Fibroblast of peridontal ligament (primary cell): Measurements from ENCODE around the gene PARL.

Experiments used
- DNase-seq: peaks from one replicate; pipeline ENCODE4 v3.0.0-alpha.2; 2010; ENCODE audit errors: extremely low read depth

PARL gene

GRCh38 chr3:183818041-183818620 lies 66.5 kb downstream of the PARL start:
- DNase-seq = no peak

GRCh38 chr3:183817639-183818038 lies 67.0 kb downstream of the PARL start:
- no peak for DNase-seq

- DNase-seq = no peak
Observed at GRCh38 chr3:183816681-183817510, 67.8 kb downstream of the PARL start.

GRCh38 chr3:183815951-183816475 lies 68.7 kb downstream of the PARL start:
- DNase-seq = no peak

- no peak for DNase-seq
Observed at GRCh38 chr3:183815563-183815940, 69.1 kb downstream of the PARL start.

GRCh38 chr3:183814240-183814639 lies 70.4 kb downstream of the PARL start:
- no peak for DNase-seq

GRCh38 chr3:183812761-183813445 lies 71.8 kb downstream of the PARL start:
- no peak for DNase-seq

- DNase-seq = no peak
Observed at GRCh38 chr3:183811638-183812037, 73.0 kb downstream of the PARL start.

- no peak for DNase-seq
Observed at GRCh38 chr3:183810643-183811594, 73.8 kb downstream of the PARL start.

- no peak for DNase-seq
Observed at GRCh38 chr3:183809270-183809669, 75.4 kb downstream of the PARL start.

- no peak for DNase-seq
Observed at GRCh38 chr3:183808355-183808754, 76.3 kb downstream of the PARL start.

- no peak for DNase-seq
Observed at GRCh38 chr3:183807881-183808280, 76.8 kb downstream of the PARL start.

- no peak for DNase-seq
Observed at GRCh38 chr3:183807209-183807728, 77.4 kb downstream of the PARL start.

GRCh38 chr3:183802989-183803388 lies 81.7 kb downstream of the PARL start:
- no peak for DNase-seq

- DNase-seq = no peak
Observed at GRCh38 chr3:183801601-183802000, 83.1 kb downstream of the PARL start.

GRCh38 chr3:183800243-183800863 lies 84.3 kb downstream of the PARL start:
- no peak for DNase-seq

GRCh38 chr3:183799461-183799860 lies 85.2 kb downstream of the PARL start:
- no peak for DNase-seq

GRCh38 chr3:183797996-183798395 lies 86.7 kb downstream of the PARL start:
- no peak for DNase-seq

- no peak for DNase-seq
Observed at GRCh38 chr3:183796372-183796771, 88.3 kb downstream of the PARL start.

GRCh38 chr3:183794452-183794851 lies 90.2 kb downstream of the PARL start:
- no peak for DNase-seq

- no peak for DNase-seq
Observed at GRCh38 chr3:183792976-183793375, 91.7 kb downstream of the PARL start.
